ENCODE measurements around the gene TIFAB.

TIFAB gene

GRCh38 chr5:135443161-135443960 is 8.8 kb downstream of the TIFAB start:
- no peaks in the 10 kb centered on the region for H3K79me1 ChIP-seq (replicated peaks; ENCODE audit: low read length, poor library complexity, severe bottlenecking)
- no peak overlapping the region for H3K27ac ChIP-seq (ENCODE audit: low read length, poor library complexity, severe bottlenecking)
- H4K91ac ChIP-seq (ENCODE audit: low read length): no peak overlapping the region
- no peaks in the 10 kb centered on the region for H3K9me3 ChIP-seq (ENCODE audit: control insufficient read depth, low read length)
- H3K23ac ChIP-seq (ENCODE audit: low read length in 2 of 2): no peak overlapping the region
- H3K9ac ChIP-seq (ENCODE audit: low read length): no peak overlapping the region
- H3K4ac ChIP-seq (ENCODE audit: low read depth in 1 of 2, low read length in 2 of 2): no peak overlapping the region
- no peak overlapping the region for H2AK5ac ChIP-seq (ENCODE audit: low read length, severe bottlenecking)
- H3K27me3 ChIP-seq (ENCODE audit: control insufficient read depth in 1 of 2, insufficient read depth in 1 of 2, low read length in 2 of 2): peaks cover 30 to 34% of the 10 kb centered on the region in 2 experiments
- DNase-seq: no peak
- 60% methylated on average over 6 of the region's 6 CpGs for whole genome bisulfite sequencing
- H2BK120ac ChIP-seq (ENCODE audit: low read depth, low read length): no peak overlapping the region
- H2BK12ac ChIP-seq (ENCODE audit: low read length in 2 of 2): no peak overlapping the region
- H3K14ac ChIP-seq (ENCODE audit: low read length in 2 of 2): no peak overlapping the region
- H3K36me3 ChIP-seq (ENCODE audit: control insufficient read depth in 1 of 2, insufficient read depth in 2 of 2, low read depth in 1 of 2, low read length in 2 of 2): no peaks in the 10 kb centered on the region
- H2BK5ac ChIP-seq (ENCODE audit: low read depth, low read length, poor library complexity, severe bottlenecking): no peak overlapping the region
- H3K18ac ChIP-seq (ENCODE audit: low read depth in 1 of 2, low read length in 2 of 2): no peak overlapping the region
- no peak overlapping the region for H2AFZ ChIP-seq (ENCODE audit: low read depth, low read length)
- peaks cover 9% of the 10 kb centered on the region for H3K4me1 ChIP-seq (ENCODE audit: control insufficient read depth, insufficient read depth, low read depth, low read length)
- no peak overlapping the region for H4K8ac ChIP-seq (ENCODE audit: low read length)
- no peak overlapping the region for H3K4me2 ChIP-seq (ENCODE audit: low read length, poor library complexity, severe bottlenecking)
- H2BK15ac ChIP-seq (ENCODE audit: low read depth, poor library complexity, severe bottlenecking): no peak overlapping the region
- no peak overlapping the region for H3K4me3 ChIP-seq (ENCODE audit: insufficient read depth in 1 of 2, low read depth in 1 of 2, low read length in 2 of 2)

DNA sequence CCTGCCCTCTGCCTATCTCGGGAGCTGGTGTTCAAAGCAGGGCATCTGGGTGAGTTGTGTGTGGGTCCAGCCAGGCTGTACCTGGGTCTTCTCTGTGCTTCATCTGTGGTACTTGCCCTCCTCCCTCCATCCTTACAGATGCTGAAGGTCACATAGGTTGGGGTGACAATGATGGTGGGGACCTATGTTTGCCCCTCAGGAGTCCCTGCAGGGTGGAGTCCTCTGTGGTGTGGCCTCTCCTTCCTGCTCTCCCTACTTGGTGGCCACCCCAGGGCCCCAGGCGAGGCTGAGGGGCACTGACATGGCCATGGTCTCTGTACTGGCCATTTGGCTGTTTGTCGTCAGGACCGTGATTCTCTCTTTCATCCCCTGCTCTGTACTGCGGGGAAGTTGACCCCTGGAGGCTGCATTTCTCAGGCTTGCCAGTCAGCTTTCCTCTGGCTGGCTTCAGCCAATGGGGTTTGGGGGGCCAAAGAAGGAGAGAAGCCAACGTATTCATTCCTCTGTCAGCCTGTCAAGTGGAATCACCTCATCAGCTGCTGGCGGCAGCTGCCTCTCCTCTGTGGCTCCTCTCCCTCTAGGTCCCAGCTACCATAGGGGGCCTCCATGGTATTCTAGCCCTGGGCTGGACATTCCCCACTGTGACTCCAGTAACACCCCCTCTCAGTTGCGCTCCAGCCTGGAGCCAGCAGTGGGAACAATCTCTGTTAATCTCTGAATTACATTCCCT is 9.6 kb downstream of the TIFAB start:
- H3K23ac ChIP-seq (ENCODE audit: low read length in 2 of 2): no peak overlapping the region
- no peak overlapping the region for H3K9ac ChIP-seq (ENCODE audit: low read length)
- peak overlapping the region in 1 of 2 experiments; percentile 14 for H3K14ac ChIP-seq (ENCODE audit: low read length in 2 of 2)
- H2BK120ac ChIP-seq (ENCODE audit: low read depth, low read length): no peak overlapping the region
- H4K8ac ChIP-seq (ENCODE audit: low read length): no peak overlapping the region
- H3K4ac ChIP-seq (ENCODE audit: low read depth in 1 of 2, low read length in 2 of 2): no peak overlapping the region
- H2AFZ ChIP-seq (ENCODE audit: low read depth, low read length): no peak overlapping the region
- peaks cover 12% of the 10 kb centered on the region for H3K4me1 ChIP-seq (ENCODE audit: control insufficient read depth, insufficient read depth, low read depth, low read length)
- peaks cover 22 to 32% of the 10 kb centered on the region in 2 experiments for H3K27me3 ChIP-seq (ENCODE audit: control insufficient read depth in 1 of 2, insufficient read depth in 1 of 2, low read length in 2 of 2)
- DNase-seq: no peak
- H3K79me1 ChIP-seq (replicated peaks; ENCODE audit: low read length, poor library complexity, severe bottlenecking): no peaks in the 10 kb centered on the region
- no peak overlapping the region for H4K91ac ChIP-seq (ENCODE audit: low read length)
- no peak overlapping the region for H3K4me2 ChIP-seq (ENCODE audit: low read length, poor library complexity, severe bottlenecking)
- H2BK5ac ChIP-seq (ENCODE audit: low read depth, low read length, poor library complexity, severe bottlenecking): no peak overlapping the region
- no peak overlapping the region for H2BK15ac ChIP-seq (ENCODE audit: low read depth, poor library complexity, severe bottlenecking)
- WGBS: 64% methylated on average over 8 of the region's 8 CpGs
- H2AK5ac ChIP-seq (ENCODE audit: low read length, severe bottlenecking): no peak overlapping the region
- no peak overlapping the region for H2BK12ac ChIP-seq (ENCODE audit: low read length in 2 of 2)
- no peak overlapping the region for H3K27ac ChIP-seq (ENCODE audit: low read length, poor library complexity, severe bottlenecking)
- no peak overlapping the region for H3K4me3 ChIP-seq (ENCODE audit: insufficient read depth in 1 of 2, low read depth in 1 of 2, low read length in 2 of 2)
- H3K36me3 ChIP-seq (ENCODE audit: control insufficient read depth in 1 of 2, insufficient read depth in 2 of 2, low read depth in 1 of 2, low read length in 2 of 2): no peaks in the 10 kb centered on the region
- H3K9me3 ChIP-seq (ENCODE audit: control insufficient read depth, low read length): no peaks in the 10 kb centered on the region
- no peak overlapping the region for H3K18ac ChIP-seq (ENCODE audit: low read depth in 1 of 2, low read length in 2 of 2)

DNA sequence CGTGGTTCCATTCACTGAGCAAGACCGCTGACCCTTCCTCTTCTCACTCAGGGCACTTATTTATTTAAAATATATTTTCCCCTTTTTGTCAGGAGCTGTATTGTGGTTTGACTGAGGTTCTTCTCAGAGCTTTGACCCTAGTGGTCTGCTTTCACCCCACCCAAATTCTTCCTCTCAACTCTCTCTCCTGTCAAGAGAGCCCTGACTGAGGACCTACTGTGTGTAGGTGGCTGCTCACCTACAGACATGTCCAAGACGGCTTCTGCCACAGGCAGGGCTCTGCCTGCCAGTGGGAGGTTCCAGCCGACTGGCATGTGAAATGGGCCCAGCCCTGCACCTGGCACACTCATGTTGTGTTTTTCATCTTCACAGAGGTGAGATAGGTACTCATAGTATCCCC is 10.2 kb downstream of the TIFAB start:
- H2AFZ ChIP-seq (ENCODE audit: low read depth, low read length): no peak overlapping the region
- no peak overlapping the region for H3K4me2 ChIP-seq (ENCODE audit: low read length, poor library complexity, severe bottlenecking)
- no peak overlapping the region for H3K4me3 ChIP-seq (ENCODE audit: insufficient read depth in 1 of 2, low read depth in 1 of 2, low read length in 2 of 2)
- H3K27me3 ChIP-seq (ENCODE audit: control insufficient read depth in 1 of 2, insufficient read depth in 1 of 2, low read length in 2 of 2): peaks cover 17 to 27% of the 10 kb centered on the region in 2 experiments
- no peak overlapping the region for H3K9ac ChIP-seq (ENCODE audit: low read length)
- H2BK12ac ChIP-seq (ENCODE audit: low read length in 2 of 2): no peak overlapping the region
- H3K9me3 ChIP-seq (ENCODE audit: control insufficient read depth, low read length): no peaks in the 10 kb centered on the region
- H3K36me3 ChIP-seq (ENCODE audit: control insufficient read depth in 1 of 2, insufficient read depth in 2 of 2, low read depth in 1 of 2, low read length in 2 of 2): no peaks in the 10 kb centered on the region
- no peak overlapping the region for H3K14ac ChIP-seq (ENCODE audit: low read length in 2 of 2)
- H3K23ac ChIP-seq (ENCODE audit: low read length in 2 of 2): no peak overlapping the region
- H4K8ac ChIP-seq (ENCODE audit: low read length): no peak overlapping the region
- H3K4me1 ChIP-seq (ENCODE audit: control insufficient read depth, insufficient read depth, low read depth, low read length): peaks cover 18% of the 10 kb centered on the region
- no peak overlapping the region for H2AK5ac ChIP-seq (ENCODE audit: low read length, severe bottlenecking)
- H4K91ac ChIP-seq (ENCODE audit: low read length): no peak overlapping the region
- 96% methylated on average over 2 of the region's 4 CpGs for WGBS
- H2BK120ac ChIP-seq (ENCODE audit: low read depth, low read length): no peak overlapping the region
- H3K79me1 ChIP-seq (replicated peaks; ENCODE audit: low read length, poor library complexity, severe bottlenecking): no peaks in the 10 kb centered on the region
- H3K18ac ChIP-seq (ENCODE audit: low read depth in 1 of 2, low read length in 2 of 2): no peak overlapping the region
- no peak for DNase-seq
- no peak overlapping the region for H2BK5ac ChIP-seq (ENCODE audit: low read depth, low read length, poor library complexity, severe bottlenecking)
- H3K27ac ChIP-seq (ENCODE audit: low read length, poor library complexity, severe bottlenecking): no peak overlapping the region
- no peak overlapping the region for H2BK15ac ChIP-seq (ENCODE audit: low read depth, poor library complexity, severe bottlenecking)
- no peak overlapping the region for H3K4ac ChIP-seq (ENCODE audit: low read depth in 1 of 2, low read length in 2 of 2)

- H3K27ac ChIP-seq (ENCODE audit: low read length, poor library complexity, severe bottlenecking): no peak overlapping the region
- H3K4me1 ChIP-seq (ENCODE audit: control insufficient read depth, insufficient read depth, low read depth, low read length): peaks cover 22% of the 10 kb centered on the region
- no peak overlapping the region for H4K91ac ChIP-seq (ENCODE audit: low read length)
- H3K9me3 ChIP-seq (ENCODE audit: control insufficient read depth, low read length): no peaks in the 10 kb centered on the region
- peak overlapping the region in 1 of 2 experiments; percentile 18 for H3K23ac ChIP-seq (ENCODE audit: low read length in 2 of 2)
- no peaks in the 10 kb centered on the region for H3K36me3 ChIP-seq (ENCODE audit: control insufficient read depth in 1 of 2, insufficient read depth in 2 of 2, low read depth in 1 of 2, low read length in 2 of 2)
- H2BK5ac ChIP-seq (ENCODE audit: low read depth, low read length, poor library complexity, severe bottlenecking): no peak overlapping the region
- no peak overlapping the region for H3K18ac ChIP-seq (ENCODE audit: low read depth in 1 of 2, low read length in 2 of 2)
- WGBS: 76% methylated on average over 11 of the region's 11 CpGs
- H3K9ac ChIP-seq (ENCODE audit: low read length): no peak overlapping the region
- H2BK15ac ChIP-seq (ENCODE audit: low read depth, poor library complexity, severe bottlenecking): no peak overlapping the region
- peaks cover 17 to 27% of the 10 kb centered on the region in 2 experiments for H3K27me3 ChIP-seq (ENCODE audit: control insufficient read depth in 1 of 2, insufficient read depth in 1 of 2, low read length in 2 of 2)
- no peaks in the 10 kb centered on the region for H3K79me1 ChIP-seq (replicated peaks; ENCODE audit: low read length, poor library complexity, severe bottlenecking)
- no peak overlapping the region for H2BK120ac ChIP-seq (ENCODE audit: low read depth, low read length)
- no peak overlapping the region for H2AK5ac ChIP-seq (ENCODE audit: low read length, severe bottlenecking)
- no peak overlapping the region for H2BK12ac ChIP-seq (ENCODE audit: low read length in 2 of 2)
- H3K4me3 ChIP-seq (ENCODE audit: insufficient read depth in 1 of 2, low read depth in 1 of 2, low read length in 2 of 2): no peak overlapping the region
- no peak overlapping the region for H3K4ac ChIP-seq (ENCODE audit: low read depth in 1 of 2, low read length in 2 of 2)
- H3K14ac ChIP-seq (ENCODE audit: low read length in 2 of 2): no peak overlapping the region
- H4K8ac ChIP-seq (ENCODE audit: low read length): no peak overlapping the region
- peak overlapping the region; percentile 24 for H2AFZ ChIP-seq (ENCODE audit: low read depth, low read length)
- H3K4me2 ChIP-seq (ENCODE audit: low read length, poor library complexity, severe bottlenecking): no peak overlapping the region
- DNase-seq: no peak
These were observed 10.8 kb downstream of the TIFAB start for GRCh38 chr5:135441350-135441831.
